Caco-2 (cell line): ENCODE data around the gene BIRC7. TPM values are rescaled to one million over a fixed set of nuclear protein-coding genes. Genes with fewer than 3 reads are reported as not detected.
A peak's percentile ranks its signal among the peaks of the same experiment; 100 is the strongest.

Source experiments
- BruUV-seq: library from RNA; stranded (reverse); fragments of 400-500 nt; replicated peaks from 2 replicates; lab custom pipeline; 2021; lab: Mats Ljungman, UMichigan
- CTCF ChIA-PET: fragments of 300-600 bp; sonication (Branson Sonifier 250); formaldehyde crosslinking; loops from one replicate; lab custom pipeline; 2022; ENCODE audit warnings: antibody characterized with exemption; lab: Charles Lee
- POLR2A ChIA-PET: fragments of 300-600 bp; sonication (Branson Sonifier 250); formaldehyde crosslinking; loops from one replicate; lab custom pipeline; 2022; ENCODE audit warnings: antibody characterized with exemption; lab: Charles Lee
- DNase-seq, 2 experiments: peaks; one replicate each; pipeline versions ENCODE4 v3.0.0 to v3.0.0-alpha.2; 2020 to 2022
- H3K27me3 ChIP-seq: replicated peaks from 2 replicates; pipeline ENCODE4 v1.6.0; 2011; ENCODE audit warnings: low read length; ENCODE audit not compliant: control insufficient read depth, insufficient read depth
- H3K36me3 ChIP-seq: 2 replicates; pipeline ENCODE4 v1.5.1; 2011; ENCODE audit warnings: low read length; ENCODE audit not compliant: control insufficient read depth, insufficient read depth
- H3K4me1 ChIP-seq: fragments of 250-450 bp; sonication (Bioruptor Pico); 2 replicates; pipeline ENCODE4 v1.5.1; 2020; ENCODE audit warnings: mild to moderate bottlenecking
- H3K4me3 ChIP-seq: 2 replicates; pipeline ENCODE4 v1.5.1; 2011; ENCODE audit warnings: low read depth, mild to moderate bottlenecking, control low read depth, low read length
- H3K9me3 ChIP-seq: fragments of 250-450 bp; sonication (Bioruptor Pico); 2 replicates; pipeline ENCODE4 v1.5.1; 2020; ENCODE audit warnings: mild to moderate bottlenecking, moderate library complexity
- H3K27ac Mint-ChIP-seq: one replicate; pipeline ENCODE4 v1.8.0; 2022; ENCODE audit warnings: mixed read lengths; ENCODE audit not compliant: unreplicated experiment
- H3K27me3 Mint-ChIP-seq: one replicate; pipeline ENCODE4 v1.8.0; 2022; ENCODE audit warnings: mixed read lengths; ENCODE audit not compliant: insufficient read depth, unreplicated experiment
- H3K36me3 Mint-ChIP-seq: one replicate; pipeline ENCODE4 v1.8.0; 2022; ENCODE audit warnings: mild to moderate bottlenecking, mixed read lengths; ENCODE audit not compliant: insufficient read depth, unreplicated experiment
- H3K4me1 Mint-ChIP-seq: one replicate; pipeline ENCODE4 v1.8.0; 2022; ENCODE audit warnings: low read depth, mixed read lengths; ENCODE audit not compliant: unreplicated experiment
- H3K4me3 Mint-ChIP-seq: one replicate; pipeline ENCODE4 v1.8.0; 2022; ENCODE audit warnings: mild to moderate bottlenecking, moderate library complexity, mixed read lengths; ENCODE audit not compliant: unreplicated experiment
- H3K9me3 Mint-ChIP-seq: one replicate; pipeline ENCODE4 v1.8.0; 2022; ENCODE audit warnings: mixed read lengths; ENCODE audit not compliant: unreplicated experiment
- CTCF ChIP-seq, 2 experiments: fragments of 200-600 bp in 1 of 2; IDR thresholded peaks; 1 replicate in 1 of 2; 2 replicates in 1 of 2; pipeline versions ENCODE4 v1.5.1 to v1.8.0; 2011 to 2022; ENCODE audit warnings: antibody characterized with exemption in 1 of 2, control low read depth in 1 of 2, inconsistent platforms in 1 of 2, low read depth in 1 of 2, low read length in 1 of 2, mild to moderate bottlenecking in 1 of 2, moderate library complexity in 1 of 2; ENCODE audit not compliant: insufficient read depth in 1 of 2, severe bottlenecking in 1 of 2, unreplicated experiment in 1 of 2
- intact Hi-C: fragments of 100-400 bp; cut with micrococcal nuclease; formaldehyde crosslinking; loops from one replicate; pipeline ENCODE4 v1.10.0; 2022; ENCODE audit not compliant: unreplicated experiment
- total RNA-seq: library from RNA; stranded (reverse); gene quantifications from 2 replicates; pipeline ENCODE4 v1.2.3, GENCODE V29; 2022

BIRC7 gene
- total RNA-seq, 1 experiment from 2014 or later = 0.54 TPM

GRCh38 chr20:63223121-63223825 lies 12.4 kb upstream of the BIRC7 start:
- peak; percentile 85 for DNase-seq
- Histone ChIP-seq H3K9me3 (no peaks in the 10 kb centered on the region), H3K4me3 (no peak overlapping the region), H3K36me3 (no peaks in the 10 kb centered on the region), H3K27me3 (no peaks in the 10 kb centered on the region), H3K4me1 (peaks cover 12% of the 10 kb centered on the region; the same call in 1 of the 2 replicates)
- Mint-ChIP-seq H3K36me3 (no peaks in the 10 kb centered on the region), H3K9me3 (no peaks in the 10 kb centered on the region), H3K4me1 (peaks cover 7% of the 10 kb centered on the region), H3K4me3 (no peak overlapping the region), H3K27me3 (peaks cover 3% of the 10 kb centered on the region), H3K27ac (no peak overlapping the region)
- CTCF ChIA-PET = interaction anchor here (0.6 to 4.3 kb wide), 42 partner anchors 9 to 405 kb away, joined by 3 to 122 read pairs (median 8); partner anchors contain the start of genes ARFGAP1, BIRC7 and PPDPF
- POLR2A ChIA-PET = interaction anchor here (1.4 kb wide), 1 partner anchor 50 kb away, joined by 8 read pairs; the partner anchor contains the start of gene ARFGAP1
- intact Hi-C loops = loop anchor here (1.0 to 5.0 kb wide), 3 partner anchors 28 to 159 kb away; partner anchors contain the start of gene ARFGAP1
- BruUV-seq = no TSS peak
- TF ChIP-seq CTCF (IDR thresholded peaks at IDR 0.05; ENCODE audit: insufficient read depth in 1 of 2, low read depth in 1 of 2, low read length in 1 of 2, severe bottlenecking in 1 of 2, unreplicated experiment in 1 of 2) = peak; percentile 96 to 99

GRCh38 chr20:63223826-63224207 lies 11.9 kb upstream of the BIRC7 start:
- H3K9me3 Mint-ChIP-seq = no peaks in the 10 kb centered on the region
- BruUV-seq = no TSS peak
- no peaks in the 10 kb centered on the region for H3K36me3 Mint-ChIP-seq
- no peak overlapping the region for H3K4me3 Mint-ChIP-seq
- peaks cover 3% of the 10 kb centered on the region for H3K27me3 Mint-ChIP-seq
- ChIA-PET CTCF (interaction anchor here (0.6 to 4.3 kb wide), 37 partner anchors 9 to 314 kb away, joined by 3 to 122 read pairs (median 10); partner anchors contain the start of genes ARFGAP1, BIRC7 and PPDPF), POLR2A (interaction anchor here (1.4 kb wide), 1 partner anchor 49 kb away, joined by 8 read pairs; the partner anchor contains the start of gene ARFGAP1)
- H3K27ac Mint-ChIP-seq = no peak overlapping the region
- intact Hi-C loops = loop anchor here (1.0 to 5.0 kb wide), 3 partner anchors 27 to 158 kb away; partner anchors contain the start of gene ARFGAP1
- no peak for DNase-seq
- TF ChIP-seq CTCF (IDR thresholded peaks at IDR 0.05; ENCODE audit: insufficient read depth in 1 of 2, low read depth in 1 of 2, low read length in 1 of 2, severe bottlenecking in 1 of 2, unreplicated experiment in 1 of 2) = no peak
- no peak overlapping the region for H3K4me3 ChIP-seq
- no peaks in the 10 kb centered on the region for H3K9me3 ChIP-seq
- no peaks in the 10 kb centered on the region for H3K36me3 ChIP-seq
- peaks cover 7% of the 10 kb centered on the region for H3K4me1 Mint-ChIP-seq
- H3K4me1 ChIP-seq = peaks cover 12% of the 10 kb centered on the region; the same call in 1 of the 2 replicates
- H3K27me3 ChIP-seq = no peaks in the 10 kb centered on the region

GRCh38 chr20:63224412-63225081 lies 11.2 kb upstream of the BIRC7 start:
- intact Hi-C loops = loop anchor here (5.0 kb wide), 1 partner anchor 158 kb away; no protein-coding TSS in a partner anchor
- H3K9me3 Mint-ChIP-seq = no peaks in the 10 kb centered on the region
- H3K27me3 Mint-ChIP-seq = peaks cover 3% of the 10 kb centered on the region
- DNase-seq = peak in 1 of 2 experiments; percentile 51
- no TSS peak for BruUV-seq
- POLR2A ChIA-PET = interaction anchor here (1.4 kb wide), 1 partner anchor 49 kb away, joined by 8 read pairs; the partner anchor contains the start of gene ARFGAP1
- H3K36me3 Mint-ChIP-seq = no peaks in the 10 kb centered on the region
- Histone ChIP-seq H3K9me3 (no peaks in the 10 kb centered on the region), H3K4me3 (no peak overlapping the region), H3K27me3 (no peaks in the 10 kb centered on the region), H3K36me3 (no peaks in the 10 kb centered on the region), H3K4me1 (peaks cover 18% of the 10 kb centered on the region)
- H3K4me3 Mint-ChIP-seq = no peak overlapping the region
- peaks cover 7% of the 10 kb centered on the region for H3K4me1 Mint-ChIP-seq
- TF ChIP-seq CTCF (IDR thresholded peaks at IDR 0.05; ENCODE audit: insufficient read depth in 1 of 2, low read depth in 1 of 2, low read length in 1 of 2, severe bottlenecking in 1 of 2, unreplicated experiment in 1 of 2) = peak in 1 of 2 experiments; percentile 17
- H3K27ac Mint-ChIP-seq = no peak overlapping the region
- CTCF ChIA-PET = interaction anchor here (0.5 to 4.3 kb wide), 25 partner anchors 10 to 296 kb away, joined by 3 to 122 read pairs (median 15); partner anchors contain the start of genes ARFGAP1, BIRC7 and PPDPF
